B cell (primary cell): ENCODE measurements around the gene CDK5RAP3. TPM values are rescaled to one million over a fixed set of nuclear protein-coding genes. Genes with fewer than 3 reads are reported as not detected.
"Not testable (repeated sequence)": the region's sequence is repeated elsewhere in the genome, so short reads cannot be mapped to it uniquely, and the experiment has no call there.

Experiments
- ATAC-seq: fragments of 200-7000 bp; cut with Tn5 transposase; one replicate; pipeline ENCODE4 v1.10.0; 2021; ENCODE audit warnings: low read depth, mild to moderate bottlenecking, moderate number of reproducible peaks, moderate library complexity
- CTCF ChIA-PET: fragments of 350-600 bp; sonication (Branson Sonifier 250); formaldehyde crosslinking; loops from one replicate; lab custom pipeline; 2021; ENCODE audit warnings: antibody characterized with exemption, inconsistent platforms; lab: Charles Lee
- POLR2A ChIA-PET: fragments of 350-600 bp; sonication (Branson Sonifier 250); formaldehyde crosslinking; loops from one replicate; lab custom pipeline; 2021; ENCODE audit warnings: antibody characterized with exemption; lab: Charles Lee
- DNase-seq: peaks from one replicate; pipeline ENCODE4 v3.0.0; 2013
- H2AFZ ChIP-seq: 2 replicates; pipeline ENCODE4 v1.6.1; 2012; ENCODE audit warnings: mild to moderate bottlenecking, low read depth, low read length; ENCODE audit not compliant: insufficient read depth, poor library complexity, severe bottlenecking
- H3K27ac ChIP-seq, 2 donors: 1 replicate in 1 of 2; 2 replicates in 1 of 2; pipeline ENCODE4 v1.5.1; 2012 to 2013; ENCODE audit warnings: low read length in 2 of 2, mild to moderate bottlenecking in 2 of 2, moderate library complexity in 1 of 2
- H3K27me3 ChIP-seq, 4 experiments: fragments of 200-600 bp in 1 of 4; sonication (generic) in 1 of 4; replicated peaks in 1 of 4; 1 replicate in 2 of 4; 2 replicates in 2 of 4; pipeline versions ENCODE4 v1.6.1 to v1.7.0; 2013 to 2016; ENCODE audit warnings: low read length in 3 of 4, mild to moderate bottlenecking in 2 of 4, mixed read lengths in 1 of 4, moderate library complexity in 1 of 4; ENCODE audit not compliant: insufficient read depth in 4 of 4, control insufficient read depth in 3 of 4; ENCODE audit errors: control extremely low read depth in 1 of 4
- H3K36me3 ChIP-seq, 2 experiments: replicated peaks in 1 of 2; 1 replicate in 1 of 2; 2 replicates in 1 of 2; pipeline versions ENCODE4 v1.6.1 to v1.7.1; 2013; ENCODE audit warnings: low read length in 1 of 2; ENCODE audit not compliant: insufficient read depth in 2 of 2, control insufficient read depth in 1 of 2; ENCODE audit errors: control extremely low read depth in 1 of 2, extremely low read depth in 1 of 2
- H3K4me1 ChIP-seq, 2 donors: fragments of 200-600 bp in 1 of 2; sonication (generic) in 1 of 2; 1 replicate in 1 of 2; 2 replicates in 1 of 2; pipeline versions ENCODE4 v1.5.1 to v1.6.1; 2013 to 2017; ENCODE audit warnings: low read length in 2 of 2; ENCODE audit not compliant: control insufficient read depth in 2 of 2, insufficient read depth in 2 of 2
- H3K4me2 ChIP-seq: replicated peaks from 2 replicates; pipeline ENCODE3; 2012; ENCODE audit warnings: mild to moderate bottlenecking, low read depth, low read length; ENCODE audit not compliant: poor library complexity, severe bottlenecking
- H3K4me3 ChIP-seq, 5 experiments: fragments of 200-600 bp in 1 of 5; sonication (generic) in 1 of 5; 1 replicate in 3 of 5; 2 replicates in 2 of 5; pipeline versions ENCODE4 v1.5.1 to v1.7.0; 2011 to 2016; ENCODE audit warnings: low read length in 4 of 5, mild to moderate bottlenecking in 4 of 5, low read depth in 2 of 5, control low read depth in 1 of 5, moderate library complexity in 1 of 5; ENCODE audit not compliant: insufficient read depth in 1 of 5; ENCODE audit errors: control extremely low read depth in 1 of 5, extremely low read depth in 1 of 5
- H3K79me2 ChIP-seq: fragments of 200-600 bp; sonication (generic); one replicate; pipeline ENCODE4 v1.6.0; 2016; ENCODE audit warnings: low read length; ENCODE audit not compliant: control insufficient read depth, insufficient read depth
- H3K9ac ChIP-seq: fragments of 200-600 bp; sonication (generic); 2 replicates; pipeline ENCODE4 v1.6.1; 2017; ENCODE audit warnings: mild to moderate bottlenecking, low read length, moderate library complexity
- H3K9me3 ChIP-seq, 3 donors: one replicate each; pipeline versions ENCODE4 v1.6.1 to v1.7.1; 2013; ENCODE audit warnings: low read length in 2 of 3; ENCODE audit not compliant: control insufficient read depth in 2 of 3, insufficient read depth in 1 of 3; ENCODE audit errors: control extremely low read depth in 1 of 3
- H4K20me1 ChIP-seq: 2 replicates; pipeline ENCODE4 v1.6.0; 2012; ENCODE audit warnings: mild to moderate bottlenecking, low read length; ENCODE audit not compliant: insufficient read depth, control insufficient read depth, poor library complexity, severe bottlenecking
- H3K27ac Mint-ChIP-seq: one replicate; pipeline ENCODE4 v1.8.0; 2021; ENCODE audit warnings: mixed read lengths
- H3K27me3 Mint-ChIP-seq: one replicate; pipeline ENCODE4 v1.8.0; 2021; ENCODE audit warnings: mixed read lengths
- H3K4me1 Mint-ChIP-seq: one replicate; pipeline ENCODE4 v1.8.0; 2021; ENCODE audit warnings: mixed read lengths
- H3K4me3 Mint-ChIP-seq: one replicate; pipeline ENCODE4 v1.8.0; 2021; ENCODE audit warnings: mixed read lengths
- H3K9me3 Mint-ChIP-seq: one replicate; pipeline ENCODE4 v1.8.0; 2022; ENCODE audit warnings: mixed read lengths; ENCODE audit not compliant: insufficient read depth
- CTCF ChIP-seq: fragments of 200-600 bp; IDR thresholded peaks from one replicate; pipeline ENCODE4 v1.8.0; 2022; ENCODE audit warnings: antibody characterized with exemption, mild to moderate bottlenecking
- EZH2 ChIP-seq: IDR thresholded peaks from 2 replicates; pipeline ENCODE4 v1.6.1; 2012; ENCODE audit warnings: borderline replicate concordance, low read depth, mild to moderate bottlenecking, moderate library complexity, low read length; ENCODE audit not compliant: insufficient read depth, poor library complexity, severe bottlenecking
- WGBS: methylation state at CpG from one replicate; pipeline ENCODE4 v1.1.5; 2013; ENCODE audit warnings: missing lambda C conversion rate; ENCODE audit not compliant: insufficient coverage; 5-methylcytosine and 5-hydroxymethylcytosine counted together
- intact Hi-C: fragments of 100-400 bp; cut with micrococcal nuclease; formaldehyde crosslinking; loops from one replicate; pipeline ENCODE4 v1.10.0; 2022
- polyA plus RNA-seq: library from polyadenylated mRNA; depleted of rRNA; stranded (reverse); fragments of >200 nt; gene quantifications from 2 replicates; pipeline ENCODE4 v1.2.3, GENCODE V29; 2012
- total RNA-seq, 2 donors: library from RNA; stranded (reverse); fragments of 120-200 nt in 1 of 2; gene quantifications; 1 replicate in 1 of 2; 2 replicates in 1 of 2; pipeline versions ENCODE4 v1.2.3 to v1.2.4, GENCODE V29; 2013 to 2022

Gene CDK5RAP3
- total and polyA plus RNA-seq, 2 donors (not counting 1 experiment from before 2014, with no cell fraction given) = 417 to 728 TPM

GRCh38 chr17:47987240-47987835, 16.4 kb downstream of the CDK5RAP3 start:
- DNase-seq (no peak), ATAC-seq (no peak)
- 87% methylated on average over 14 of the region's 17 CpGs for WGBS
- peaks cover 0 to 11% of the 10 kb centered on the region in 2 experiments for H3K36me3 ChIP-seq
- Mint-ChIP-seq H3K27me3 (no peaks in the 10 kb centered on the region), H3K4me3 (no peak overlapping the region), H3K9me3 (no peaks in the 10 kb centered on the region), H3K27ac (no peak overlapping the region), H3K4me1 (no peaks in the 10 kb centered on the region)
- H3K4me2 ChIP-seq = no peak overlapping the region
- ChIA-PET POLR2A (no interaction called here), CTCF (no interaction called here)
- H3K27ac ChIP-seq = no peak overlapping the region
- no peak overlapping the region for H2AFZ ChIP-seq
- no peak for TF ChIP-seq CTCF
- TF ChIP-seq EZH2 = no peak
- H3K9me3 ChIP-seq = no peaks in the 10 kb centered on the region
- no peak overlapping the region for H3K4me3 ChIP-seq
- intact Hi-C loops = no loop called here
- no peaks in the 10 kb centered on the region for H3K4me1 ChIP-seq
- no peaks in the 10 kb centered on the region for H3K79me2 ChIP-seq
- no peak overlapping the region for H3K9ac ChIP-seq
- no peaks in the 10 kb centered on the region for H4K20me1 ChIP-seq
- peaks cover 0 to 4% (median 0%) of the 10 kb centered on the region in 4 experiments for H3K27me3 ChIP-seq

GRCh38 chr17:47988445-47988844, 17.5 kb downstream of the CDK5RAP3 start:
- H3K9me3 Mint-ChIP-seq, H3K4me1 Mint-ChIP-seq, H3K27ac Mint-ChIP-seq, H3K4me3 ChIP-seq, H3K27me3 Mint-ChIP-seq, H3K36me3 ChIP-seq, H3K79me2 ChIP-seq, H3K4me3 Mint-ChIP-seq, ATAC-seq, intact Hi-C loops, POLR2A ChIA-PET, H3K4me1 ChIP-seq, H3K9me3 ChIP-seq, H3K4me2 ChIP-seq, H3K27me3 ChIP-seq, H3K9ac ChIP-seq, DNase-seq, H4K20me1 ChIP-seq, H3K27ac ChIP-seq, H2AFZ ChIP-seq: not testable (repeated sequence)
- WGBS = no CpG with 5 or more reads among the region's 1 CpG
- CTCF ChIA-PET = interaction anchor here (1.1 kb wide), 1 partner anchor 10 kb away, joined by 3 read pairs; no protein-coding TSS in a partner anchor
